Thyroid gland (tissue), 4 donors: ENCODE results near the gene CLEC2L.
"Not testable (repeated sequence)": the region's sequence is repeated elsewhere in the genome, so short reads cannot be mapped to it uniquely, and the experiment has no call there.

Experiments
- POLR2A ChIP-seq, 2 donors: fragments of 450-650 bp; IDR thresholded peaks; one replicate each; pipeline ENCODE4 v1.6.1; 2017; ENCODE audit warnings: antibody characterized with exemption in 2 of 2, mild to moderate bottlenecking in 2 of 2, moderate library complexity in 1 of 2
- TF ChIP-seq, protein P1 (sequence below), 6 experiments: fragments of 200-600 bp in 3 of 6; fragments of 450-650 bp in 3 of 6; sonication (generic) in 3 of 6; IDR thresholded peaks; one replicate each; pipeline ENCODE4 v1.5.1; 2016 to 2019; ENCODE audit warnings: antibody characterized with exemption in 6 of 6, mild to moderate bottlenecking in 2 of 6, inconsistent platforms in 1 of 6, moderate library complexity in 1 of 6

- TF ChIP-seq, protein P1, sequence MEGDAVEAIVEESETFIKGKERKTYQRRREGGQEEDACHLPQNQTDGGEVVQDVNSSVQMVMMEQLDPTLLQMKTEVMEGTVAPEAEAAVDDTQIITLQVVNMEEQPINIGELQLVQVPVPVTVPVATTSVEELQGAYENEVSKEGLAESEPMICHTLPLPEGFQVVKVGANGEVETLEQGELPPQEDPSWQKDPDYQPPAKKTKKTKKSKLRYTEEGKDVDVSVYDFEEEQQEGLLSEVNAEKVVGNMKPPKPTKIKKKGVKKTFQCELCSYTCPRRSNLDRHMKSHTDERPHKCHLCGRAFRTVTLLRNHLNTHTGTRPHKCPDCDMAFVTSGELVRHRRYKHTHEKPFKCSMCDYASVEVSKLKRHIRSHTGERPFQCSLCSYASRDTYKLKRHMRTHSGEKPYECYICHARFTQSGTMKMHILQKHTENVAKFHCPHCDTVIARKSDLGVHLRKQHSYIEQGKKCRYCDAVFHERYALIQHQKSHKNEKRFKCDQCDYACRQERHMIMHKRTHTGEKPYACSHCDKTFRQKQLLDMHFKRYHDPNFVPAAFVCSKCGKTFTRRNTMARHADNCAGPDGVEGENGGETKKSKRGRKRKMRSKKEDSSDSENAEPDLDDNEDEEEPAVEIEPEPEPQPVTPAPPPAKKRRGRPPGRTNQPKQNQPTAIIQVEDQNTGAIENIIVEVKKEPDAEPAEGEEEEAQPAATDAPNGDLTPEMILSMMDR (IDR thresholded peaks at IDR 0.05): not testable (repeated sequence)
- TF ChIP-seq POLR2A (IDR thresholded peaks at IDR 0.05): not testable (repeated sequence)
Observed at GRCh38 chr7:139553991-139554700, 30.7 kb downstream of the CLEC2L start.
